Measurements from ENCODE around the gene KIF11. TPM values are rescaled to one million over a fixed set of nuclear protein-coding genes. Genes with fewer than 3 reads are reported as not detected.
A peak's percentile ranks its signal among the peaks of the same experiment; 100 is the strongest.

Gene KIF11
- total and polyA plus RNA-seq, 9 of the 15 experiments (the other 6 are each of a cell fraction or from before 2014, with no cell fraction given) = 11.3 to 54.4 (median 29.2) TPM

- TF ChIP-seq ZBTB49 (CRISPR knock-in tag; IDR thresholded peaks at IDR 0.05; ENCODE audit: borderline replicate concordance) (no peak), ATF6 (CRISPR knock-in tag; IDR thresholded peaks at IDR 0.05) (0 out of 2 replicates have a peak, but pooled peaks have one; percentile 28), ZNF518B (CRISPR knock-in tag; IDR thresholded peaks at IDR 0.05) (no peak), MXI1 (IDR thresholded peaks at IDR 0.05; ENCODE audit: low read depth, low read length) (no peak), ZNF639 (CRISPR knock-in tag; conservative IDR thresholded peaks at IDR 0.05 in 1 of 2, IDR thresholded peaks at IDR 0.05 in 1 of 2) (peak in 1 of 2 experiments; percentile 94; a peak in 2 of 4 replicates), TEAD1 (CRISPR knock-in tag; IDR thresholded peaks at IDR 0.05) (no peak), HNRNPH1 (optimal IDR thresholded peaks at IDR 0.05; ENCODE audit: low read depth, low read length) (no peak), ZBTB11 (CRISPR knock-in tag; IDR thresholded peaks at IDR 0.05) (peak in 1 of 3 experiments; percentile 88; a peak in 2 of 6 replicates), CBX3 (IDR thresholded peaks at IDR 0.05; ENCODE audit: borderline replicate concordance in 1 of 2, low read length in 2 of 2) (no peak), RBBP5 (IDR thresholded peaks at IDR 0.05; ENCODE audit: borderline replicate concordance, insufficient read depth, low read length, poor library complexity, severe bottlenecking) (peak; percentile 44), MCM2 (IDR thresholded peaks at IDR 0.05; ENCODE audit: low read depth) (no peak), DDX20 (tag; IDR thresholded peaks at IDR 0.05; ENCODE audit: low read depth) (no peak)
Observed at GRCh38 chr10:92591550-92592022, 1.3 kb upstream of the KIF11 start (continued).

Data from K562 (cell line).